Parathyroid adenoma (tissue), 2 donors: ENCODE results near the gene SLITRK3.

ENCODE experiments used
- H2AFZ ChIP-seq: fragments of 300-600 bp; sonication (generic); one replicate; pipeline ENCODE4 v1.7.0; 2017; ENCODE audit warnings: antibody characterized with exemption, mild to moderate bottlenecking
- H3K27ac ChIP-seq: fragments of 300-600 bp; sonication (generic); one replicate; pipeline ENCODE4 v1.7.0; 2017
- H3K27me3 ChIP-seq: fragments of 300-600 bp; sonication (generic); one replicate; pipeline ENCODE4 v1.7.0; 2017; ENCODE audit warnings: low read length; ENCODE audit not compliant: control insufficient read depth, insufficient read depth
- H3K36me3 ChIP-seq: fragments of 300-600 bp; sonication (generic); one replicate; pipeline ENCODE4 v1.7.0; 2017; ENCODE audit warnings: low read length; ENCODE audit not compliant: control insufficient read depth, insufficient read depth
- H3K4me1 ChIP-seq: fragments of 300-600 bp; sonication (generic); one replicate; pipeline ENCODE4 v1.7.0; 2017; ENCODE audit warnings: control low read depth
- H3K4me2 ChIP-seq: fragments of 300-600 bp; sonication (generic); one replicate; pipeline ENCODE4 v1.7.0; 2017; ENCODE audit warnings: low read length
- H3K4me3 ChIP-seq: fragments of 300-600 bp; sonication (generic); one replicate; pipeline ENCODE4 v1.7.0; 2017; ENCODE audit warnings: low read depth, low read length
- H3K79me2 ChIP-seq: fragments of 300-600 bp; sonication (generic); one replicate; pipeline ENCODE4 v1.7.0; 2017; ENCODE audit warnings: control low read depth
- H3K9ac ChIP-seq: fragments of 300-600 bp; sonication (generic); one replicate; pipeline ENCODE4 v1.7.0; 2017; ENCODE audit warnings: mild to moderate bottlenecking
- H3K9me3 ChIP-seq: fragments of 300-600 bp; sonication (generic); one replicate; pipeline ENCODE4 v1.7.0; 2017; ENCODE audit warnings: low read length; ENCODE audit not compliant: control insufficient read depth
- TF ChIP-seq, protein P1 (sequence below): fragments of 300-600 bp; sonication (generic); IDR thresholded peaks from one replicate; pipeline ENCODE4 v1.7.0; 2017; ENCODE audit warnings: antibody characterized with exemption, mild to moderate bottlenecking
- donor health status: primary hyperparathyroidism.

The SLITRK3 gene

DNA sequence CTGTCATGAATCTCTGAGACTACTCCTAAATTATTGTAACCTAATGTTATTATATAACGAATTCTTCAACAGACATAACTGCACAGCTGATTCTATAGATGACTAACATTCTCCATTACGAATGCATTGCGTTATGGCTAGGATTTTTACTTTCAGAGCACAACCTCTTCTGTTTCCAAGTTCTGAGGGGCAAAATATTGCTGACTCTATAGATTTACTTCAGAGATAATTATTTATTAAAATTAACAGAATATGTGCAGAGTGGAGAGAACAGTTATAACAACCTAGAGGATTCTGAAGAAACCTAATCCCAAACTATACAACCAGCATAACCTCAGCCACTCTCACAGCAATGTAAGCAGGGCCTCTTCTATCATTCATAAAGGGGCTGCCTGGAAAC lies 25.9 kb downstream of the SLITRK3 start:
- Histone ChIP-seq H3K36me3 (no peaks in the 10 kb centered on the region), H3K4me2 (no peak overlapping the region), H3K27ac (no peak overlapping the region), H2AFZ (no peak overlapping the region), H3K4me1 (no peaks in the 10 kb centered on the region), H3K79me2 (no peaks in the 10 kb centered on the region), H3K4me3 (no peak overlapping the region), H3K9me3 (no peaks in the 10 kb centered on the region), H3K27me3 (no peaks in the 10 kb centered on the region), H3K9ac (no peak overlapping the region)
- TF ChIP-seq, protein P1, sequence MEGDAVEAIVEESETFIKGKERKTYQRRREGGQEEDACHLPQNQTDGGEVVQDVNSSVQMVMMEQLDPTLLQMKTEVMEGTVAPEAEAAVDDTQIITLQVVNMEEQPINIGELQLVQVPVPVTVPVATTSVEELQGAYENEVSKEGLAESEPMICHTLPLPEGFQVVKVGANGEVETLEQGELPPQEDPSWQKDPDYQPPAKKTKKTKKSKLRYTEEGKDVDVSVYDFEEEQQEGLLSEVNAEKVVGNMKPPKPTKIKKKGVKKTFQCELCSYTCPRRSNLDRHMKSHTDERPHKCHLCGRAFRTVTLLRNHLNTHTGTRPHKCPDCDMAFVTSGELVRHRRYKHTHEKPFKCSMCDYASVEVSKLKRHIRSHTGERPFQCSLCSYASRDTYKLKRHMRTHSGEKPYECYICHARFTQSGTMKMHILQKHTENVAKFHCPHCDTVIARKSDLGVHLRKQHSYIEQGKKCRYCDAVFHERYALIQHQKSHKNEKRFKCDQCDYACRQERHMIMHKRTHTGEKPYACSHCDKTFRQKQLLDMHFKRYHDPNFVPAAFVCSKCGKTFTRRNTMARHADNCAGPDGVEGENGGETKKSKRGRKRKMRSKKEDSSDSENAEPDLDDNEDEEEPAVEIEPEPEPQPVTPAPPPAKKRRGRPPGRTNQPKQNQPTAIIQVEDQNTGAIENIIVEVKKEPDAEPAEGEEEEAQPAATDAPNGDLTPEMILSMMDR = no peak

DNA sequence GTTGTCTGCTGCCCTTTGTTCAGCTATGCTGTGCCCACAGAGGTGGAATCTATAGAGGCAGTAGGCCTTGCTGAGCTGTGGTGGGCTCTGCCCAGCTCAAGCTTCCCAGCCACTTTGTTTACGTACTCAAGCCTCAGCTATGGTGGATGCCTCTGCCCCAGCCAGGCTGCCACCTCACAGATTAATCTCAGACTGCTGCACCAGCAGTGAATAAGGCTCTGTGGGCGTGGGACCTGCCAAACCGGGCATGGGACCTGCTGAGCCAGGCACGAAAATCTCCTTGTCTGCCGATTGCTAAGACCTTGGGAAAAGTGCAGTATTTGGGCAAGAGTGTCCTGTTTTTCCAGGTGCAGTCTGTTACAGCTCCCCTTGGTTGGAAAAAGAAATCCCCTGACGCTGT lies 26.8 kb downstream of the SLITRK3 start:
- H3K4me3 ChIP-seq = no peak overlapping the region
- H3K4me1 ChIP-seq = no peaks in the 10 kb centered on the region
- H3K27me3 ChIP-seq = no peaks in the 10 kb centered on the region
- H2AFZ ChIP-seq = no peak overlapping the region
- no peaks in the 10 kb centered on the region for H3K9me3 ChIP-seq
- H3K27ac ChIP-seq = no peak overlapping the region
- H3K79me2 ChIP-seq = no peaks in the 10 kb centered on the region
- H3K4me2 ChIP-seq = no peak overlapping the region
- TF ChIP-seq, protein P1 = no peak
- no peaks in the 10 kb centered on the region for H3K36me3 ChIP-seq
- H3K9ac ChIP-seq = no peak overlapping the region

DNA sequence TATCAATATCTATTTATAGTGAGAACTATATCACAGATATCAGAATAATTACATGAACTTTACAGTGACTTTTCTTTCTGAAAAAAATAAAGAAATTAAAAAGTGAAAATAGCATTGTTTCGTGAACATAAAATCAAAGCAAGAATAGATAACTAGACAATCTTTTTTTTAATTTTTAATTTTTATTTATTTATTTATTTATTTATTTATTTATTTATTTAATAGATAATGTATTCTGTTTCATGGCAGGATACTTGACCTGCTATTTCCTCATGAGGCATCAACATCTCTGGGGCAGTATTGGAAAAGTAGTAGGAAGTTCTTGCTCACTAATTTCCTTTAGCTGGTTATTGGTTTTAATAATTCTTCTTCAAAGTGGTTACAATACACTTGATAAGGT lies 33.3 kb downstream of the SLITRK3 start:
- Histone ChIP-seq H2AFZ (no peak overlapping the region), H3K27me3 (no peaks in the 10 kb centered on the region), H3K4me3 (no peak overlapping the region), H3K27ac (no peak overlapping the region), H3K9ac (no peak overlapping the region), H3K79me2 (no peaks in the 10 kb centered on the region), H3K9me3 (no peaks in the 10 kb centered on the region), H3K36me3 (no peaks in the 10 kb centered on the region), H3K4me2 (no peak overlapping the region), H3K4me1 (no peaks in the 10 kb centered on the region)
- TF ChIP-seq, protein P1 = no peak

DNA sequence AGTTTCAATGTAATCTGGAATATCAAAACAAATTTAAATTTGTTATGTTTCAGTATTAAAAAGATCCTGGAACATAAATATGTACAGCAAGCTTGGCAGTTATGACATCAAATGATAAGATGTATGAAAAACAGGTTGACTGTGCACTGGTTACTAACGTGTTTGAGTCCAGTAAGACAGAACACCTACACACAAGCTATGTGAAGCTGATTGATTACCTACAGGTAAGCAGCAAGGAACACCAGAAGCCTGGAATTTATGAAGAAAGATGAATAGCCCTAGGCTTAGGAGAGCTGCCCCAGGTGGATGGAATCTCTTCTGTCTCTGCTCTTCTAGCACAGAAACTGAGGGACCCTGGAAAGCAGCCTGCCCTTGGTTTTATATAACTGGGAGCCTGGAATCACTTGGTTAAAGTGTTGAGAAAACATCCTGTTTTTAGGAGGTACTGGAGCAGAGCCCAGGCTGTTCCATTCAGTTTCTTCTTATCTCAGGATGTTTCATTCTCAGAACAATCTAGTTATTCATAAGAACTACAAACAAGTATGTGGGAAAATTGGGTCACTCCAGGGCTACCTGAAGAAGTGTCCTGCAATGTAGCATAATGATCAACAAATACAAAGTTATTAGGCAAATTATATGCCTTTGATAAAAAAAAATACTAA lies 36.3 kb downstream of the SLITRK3 start:
- Histone ChIP-seq H3K79me2 (no peaks in the 10 kb centered on the region), H3K27ac (no peak overlapping the region), H3K9me3 (no peaks in the 10 kb centered on the region), H3K36me3 (no peaks in the 10 kb centered on the region), H3K4me3 (no peak overlapping the region), H3K27me3 (no peaks in the 10 kb centered on the region), H3K4me1 (no peaks in the 10 kb centered on the region), H3K4me2 (no peak overlapping the region), H3K9ac (no peak overlapping the region), H2AFZ (no peak overlapping the region)
- TF ChIP-seq, protein P1 = no peak

DNA sequence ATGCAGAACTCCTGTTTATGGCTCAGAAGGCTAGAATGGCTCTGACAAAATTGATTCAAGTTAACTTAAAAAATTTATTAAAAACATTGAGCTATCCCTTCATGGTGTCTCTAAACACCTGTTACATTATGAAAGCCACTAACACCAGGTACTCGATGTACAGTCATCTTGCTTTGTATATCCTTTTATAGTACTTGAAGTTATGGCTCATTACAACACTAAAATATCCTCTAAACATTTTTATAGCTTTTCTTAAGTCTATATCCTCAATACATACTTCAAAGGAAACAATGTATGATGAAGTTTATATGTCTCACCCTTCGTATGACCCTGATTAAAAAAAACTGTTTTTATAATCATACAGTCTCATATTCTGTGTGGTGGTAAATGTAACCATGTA lies 38.2 kb downstream of the SLITRK3 start:
- Histone ChIP-seq H3K79me2 (no peaks in the 10 kb centered on the region), H3K4me2 (no peak overlapping the region), H2AFZ (no peak overlapping the region), H3K4me1 (no peaks in the 10 kb centered on the region), H3K9me3 (no peaks in the 10 kb centered on the region), H3K27me3 (no peaks in the 10 kb centered on the region), H3K27ac (no peak overlapping the region), H3K9ac (no peak overlapping the region), H3K36me3 (no peaks in the 10 kb centered on the region), H3K4me3 (no peak overlapping the region)
- TF ChIP-seq, protein P1 = no peak
